ENCODE results near the gene SPATA25. TPM values are rescaled to one million over a fixed set of nuclear protein-coding genes. Genes with fewer than 3 reads are reported as not detected.

Gene SPATA25
- polyA plus RNA-seq, 1 donor = 17.3 TPM

DNA sequence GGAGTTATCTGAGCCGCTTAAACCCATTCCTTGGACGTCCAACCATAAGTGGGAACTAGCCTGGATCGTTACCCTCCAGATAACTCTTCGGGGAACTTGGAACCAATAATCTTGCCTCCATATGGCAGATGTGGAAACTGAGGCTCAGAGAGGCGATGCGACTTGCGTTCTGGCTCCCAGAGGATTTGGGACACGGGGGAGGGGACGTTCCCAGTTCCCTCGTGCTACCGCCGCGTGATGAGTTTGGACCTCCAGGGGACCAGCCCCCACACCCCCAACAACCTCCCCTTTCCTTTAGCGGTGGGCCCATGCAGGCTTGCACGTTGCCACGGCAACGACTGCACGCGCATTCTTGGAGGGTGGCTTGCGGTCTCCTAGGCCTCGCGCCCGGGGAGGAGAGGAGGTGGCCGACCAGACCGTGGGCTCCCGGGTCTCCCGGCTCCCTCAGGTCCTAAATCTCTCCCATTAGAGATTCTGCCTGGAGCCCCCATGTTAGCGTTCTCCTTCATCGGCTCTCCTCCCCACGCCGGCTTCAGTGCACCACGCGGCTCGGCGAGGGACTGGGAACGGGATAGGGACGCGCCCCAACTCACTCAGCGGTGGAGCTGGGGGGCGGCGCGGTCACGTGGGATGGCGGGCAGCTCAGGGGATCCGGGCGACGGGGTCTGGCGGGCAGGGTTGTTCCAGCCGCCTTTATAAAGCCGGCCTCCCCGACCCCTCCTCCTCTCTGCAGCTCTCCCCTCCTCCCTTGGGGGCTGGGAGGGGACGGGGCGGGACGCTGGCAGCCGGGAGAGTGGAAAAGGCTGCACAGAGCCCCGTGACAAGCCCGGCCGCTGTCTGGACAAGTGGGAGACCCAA is 24.3 kb upstream of the SPATA25 start, which contains the start of gene PLTP:
Gene PLTP, minus strand, starts transcription at position 670 of the 858 bp plus-strand sequence. CDS start 703 bp downstream, outside the sequence.
- peak within 1 kb of the TSS; percentile 43 for H3K27ac ChIP-seq (ENCODE audit: low read length)
- peak within 1 kb of the TSS; percentile 51 for H3K4me3 ChIP-seq (ENCODE audit: low read length)
- peaks cover 4% of the 10 kb centered on the region for H3K9me3 ChIP-seq (ENCODE audit: control insufficient read depth, low read depth, low read length)
- peaks cover 6% of the 10 kb centered on the region for H3K36me3 ChIP-seq (ENCODE audit: control insufficient read depth, insufficient read depth, low read length)
- DNase-seq = peak in 1 of 2 donors; percentile 59
- H3K27me3 ChIP-seq (ENCODE audit: control insufficient read depth, insufficient read depth, low read length) = no peaks in the 10 kb centered on the region
- no CpG with 5 or more reads among the region's 58 CpGs for WGBS (ENCODE audit: insufficient coverage, low lambda C conversion rate)
- peaks cover 21% of the 10 kb centered on the region for H3K4me1 ChIP-seq (ENCODE audit: control insufficient read depth, insufficient read depth, low read length)

DNA sequence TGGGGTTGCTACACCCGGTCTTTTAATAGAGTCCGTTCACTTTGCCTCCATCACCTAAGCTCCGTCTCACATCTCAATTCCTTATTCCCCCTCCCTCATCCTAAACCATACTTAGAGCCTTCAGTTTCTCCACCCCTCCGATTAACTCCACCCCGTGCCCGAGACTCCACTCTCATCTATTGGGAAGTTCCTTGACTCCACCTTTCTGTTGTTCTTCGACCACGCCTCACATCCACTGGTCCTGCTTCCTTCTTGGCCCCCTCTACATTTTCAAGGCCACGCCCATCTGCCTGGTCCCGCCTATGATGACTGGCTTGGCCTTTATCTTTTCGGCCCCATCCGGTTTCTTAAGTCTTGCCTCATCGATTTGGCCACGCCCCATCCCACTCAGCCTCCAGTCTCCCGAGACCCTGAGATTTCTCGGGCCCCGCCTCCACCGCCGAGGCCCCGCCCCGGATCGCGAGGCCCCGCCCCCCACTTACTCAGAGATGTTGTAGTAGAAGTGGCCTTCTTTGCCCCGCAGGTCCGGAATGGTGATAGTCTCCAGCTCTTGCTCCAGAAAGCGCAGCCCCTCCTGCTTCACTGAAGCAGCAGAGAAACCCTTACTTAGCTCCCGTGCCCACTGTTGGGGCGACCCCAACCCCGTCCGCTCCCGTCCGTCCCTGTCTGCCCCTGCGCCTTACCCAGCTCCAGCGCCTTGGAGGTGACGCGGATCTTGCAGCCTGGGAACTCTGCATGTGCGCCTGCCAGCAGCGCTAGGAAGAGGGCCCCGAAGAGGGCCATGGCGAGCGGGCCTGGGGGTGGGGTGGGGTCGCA is 23.5 kb upstream of the SPATA25 start:
- peaks cover 4% of the 10 kb centered on the region for H3K9me3 ChIP-seq (ENCODE audit: control insufficient read depth, low read depth, low read length)
- H3K27ac ChIP-seq (ENCODE audit: low read length) = peak overlapping the region; percentile 43
- peaks cover 21% of the 10 kb centered on the region for H3K4me1 ChIP-seq (ENCODE audit: control insufficient read depth, insufficient read depth, low read length)
- H3K36me3 ChIP-seq (ENCODE audit: control insufficient read depth, insufficient read depth, low read length) = peaks cover 9% of the 10 kb centered on the region
- 12% methylated on average over 6 of the region's 43 CpGs for WGBS (ENCODE audit: insufficient coverage, low lambda C conversion rate)
- H3K27me3 ChIP-seq (ENCODE audit: control insufficient read depth, insufficient read depth, low read length) = no peaks in the 10 kb centered on the region
- H3K4me3 ChIP-seq (ENCODE audit: low read length) = peak overlapping the region; percentile 51
- peak; percentile 97 to 99 for DNase-seq

DNA sequence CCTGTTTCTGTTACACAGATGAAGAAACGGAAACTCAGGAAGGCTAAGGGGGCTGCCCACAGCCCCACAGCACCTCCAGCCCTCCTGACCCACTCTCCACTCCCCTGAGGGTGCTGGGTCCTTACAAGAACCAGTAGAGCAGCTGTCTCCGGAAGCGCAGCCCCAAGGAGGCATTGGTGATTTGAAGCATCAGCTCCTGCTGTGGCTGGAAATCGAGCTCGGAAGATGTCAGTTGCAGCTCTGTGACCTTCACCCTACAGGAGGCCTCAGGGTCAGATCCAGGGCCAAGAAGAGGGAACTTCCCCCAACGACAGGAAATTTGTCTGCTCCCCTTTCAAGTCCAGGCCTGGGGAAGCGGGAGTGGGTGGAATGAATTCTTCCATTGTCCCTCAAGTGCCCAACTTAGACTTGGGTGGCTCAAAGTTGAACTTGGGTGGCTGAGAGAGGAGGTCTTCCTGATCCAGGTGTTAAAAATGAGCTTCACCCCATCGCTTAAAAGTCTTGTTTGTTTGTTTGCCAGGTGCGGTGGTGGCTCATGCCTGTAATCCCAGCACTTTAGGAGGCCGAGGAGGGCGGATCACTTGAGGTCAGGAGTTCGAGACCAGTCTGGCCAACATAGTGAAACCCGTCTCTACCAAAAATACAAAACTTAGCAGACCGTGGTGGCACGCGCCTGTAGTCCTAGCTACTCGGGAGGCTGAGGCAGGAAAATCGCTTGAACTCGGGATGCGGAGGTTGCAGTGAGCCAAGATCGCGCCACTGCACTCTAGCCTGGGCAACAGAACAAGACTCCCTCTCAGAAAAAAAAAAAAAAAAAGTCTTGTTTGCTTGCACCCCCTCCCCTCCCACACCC is 22.6 kb upstream of the SPATA25 start:
- H3K4me3 ChIP-seq (ENCODE audit: low read length) = no peak overlapping the region
- no CpG with 5 or more reads among the region's 22 CpGs for WGBS (ENCODE audit: insufficient coverage, low lambda C conversion rate)
- H3K9me3 ChIP-seq (ENCODE audit: control insufficient read depth, low read depth, low read length) = peaks cover 4% of the 10 kb centered on the region
- H3K4me1 ChIP-seq (ENCODE audit: control insufficient read depth, insufficient read depth, low read length) = peaks cover 21% of the 10 kb centered on the region
- no peak for DNase-seq
- H3K27me3 ChIP-seq (ENCODE audit: control insufficient read depth, insufficient read depth, low read length) = no peaks in the 10 kb centered on the region
- H3K36me3 ChIP-seq (ENCODE audit: control insufficient read depth, insufficient read depth, low read length) = peaks cover 9% of the 10 kb centered on the region
- peak overlapping the region; percentile 12 for H3K27ac ChIP-seq (ENCODE audit: low read length)

DNA sequence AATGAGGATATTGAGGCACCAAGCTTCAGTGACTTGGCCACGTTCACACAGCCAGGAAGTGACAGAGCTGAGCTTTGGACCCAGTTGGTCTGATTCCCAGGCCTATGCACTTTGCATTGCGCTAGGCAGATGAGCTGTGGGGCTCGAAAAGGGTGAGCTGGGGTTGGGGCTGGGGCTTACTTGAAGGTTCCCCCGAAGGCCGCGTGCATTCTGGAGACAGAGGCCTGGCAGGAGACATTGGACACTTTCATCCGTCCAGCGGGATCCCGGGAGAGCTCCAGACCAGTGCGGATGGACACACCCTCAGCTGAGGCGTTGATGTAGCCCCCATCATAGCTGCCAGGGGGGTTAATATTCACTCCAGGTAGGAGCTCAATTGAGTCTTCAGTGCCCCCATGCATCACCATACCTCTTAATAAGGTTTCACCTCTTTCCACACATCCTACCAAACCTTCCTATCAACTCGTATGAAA is 21.9 kb upstream of the SPATA25 start:
- Histone ChIP-seq H3K36me3 (ENCODE audit: control insufficient read depth, insufficient read depth, low read length) (peaks cover 9% of the 10 kb centered on the region), H3K9me3 (ENCODE audit: control insufficient read depth, low read depth, low read length) (peaks cover 4% of the 10 kb centered on the region), H3K4me3 (ENCODE audit: low read length) (no peak overlapping the region), H3K27ac (ENCODE audit: low read length) (no peak overlapping the region), H3K27me3 (ENCODE audit: control insufficient read depth, insufficient read depth, low read length) (no peaks in the 10 kb centered on the region), H3K4me1 (ENCODE audit: control insufficient read depth, insufficient read depth, low read length) (peaks cover 18% of the 10 kb centered on the region)
- no peak for DNase-seq
- WGBS (ENCODE audit: insufficient coverage, low lambda C conversion rate) = no CpG with 5 or more reads among the region's 12 CpGs

DNA sequence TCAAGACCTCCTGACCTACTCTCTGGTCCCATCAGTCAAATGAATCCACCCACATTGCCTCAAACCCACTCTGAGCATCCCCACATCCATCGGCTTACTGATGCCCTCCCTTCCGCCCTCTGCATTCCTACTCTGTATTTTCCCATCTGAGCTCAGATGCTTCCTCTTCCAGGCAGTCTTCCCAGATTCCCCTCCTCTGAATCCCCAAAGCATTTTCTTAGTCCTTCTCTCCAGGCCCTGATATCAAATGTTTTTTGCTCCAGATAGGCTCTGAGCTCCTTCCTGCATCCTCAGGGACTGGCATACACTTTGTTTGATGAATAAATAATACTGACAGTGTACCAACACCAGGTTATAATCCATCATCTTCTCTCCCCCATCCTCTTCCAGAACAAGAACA is 20.7 kb upstream of the SPATA25 start:
- Histone ChIP-seq H3K27ac (ENCODE audit: low read length) (no peak overlapping the region), H3K9me3 (ENCODE audit: control insufficient read depth, low read depth, low read length) (peaks cover 4% of the 10 kb centered on the region), H3K4me1 (ENCODE audit: control insufficient read depth, insufficient read depth, low read length) (peaks cover 17% of the 10 kb centered on the region), H3K4me3 (ENCODE audit: low read length) (no peak overlapping the region), H3K36me3 (ENCODE audit: control insufficient read depth, insufficient read depth, low read length) (peaks cover 9% of the 10 kb centered on the region), H3K27me3 (ENCODE audit: control insufficient read depth, insufficient read depth, low read length) (no peaks in the 10 kb centered on the region)
- DNase-seq = no peak
- WGBS (ENCODE audit: insufficient coverage, low lambda C conversion rate) = 100% methylated on average over 2 of the region's 2 CpGs

DNA sequence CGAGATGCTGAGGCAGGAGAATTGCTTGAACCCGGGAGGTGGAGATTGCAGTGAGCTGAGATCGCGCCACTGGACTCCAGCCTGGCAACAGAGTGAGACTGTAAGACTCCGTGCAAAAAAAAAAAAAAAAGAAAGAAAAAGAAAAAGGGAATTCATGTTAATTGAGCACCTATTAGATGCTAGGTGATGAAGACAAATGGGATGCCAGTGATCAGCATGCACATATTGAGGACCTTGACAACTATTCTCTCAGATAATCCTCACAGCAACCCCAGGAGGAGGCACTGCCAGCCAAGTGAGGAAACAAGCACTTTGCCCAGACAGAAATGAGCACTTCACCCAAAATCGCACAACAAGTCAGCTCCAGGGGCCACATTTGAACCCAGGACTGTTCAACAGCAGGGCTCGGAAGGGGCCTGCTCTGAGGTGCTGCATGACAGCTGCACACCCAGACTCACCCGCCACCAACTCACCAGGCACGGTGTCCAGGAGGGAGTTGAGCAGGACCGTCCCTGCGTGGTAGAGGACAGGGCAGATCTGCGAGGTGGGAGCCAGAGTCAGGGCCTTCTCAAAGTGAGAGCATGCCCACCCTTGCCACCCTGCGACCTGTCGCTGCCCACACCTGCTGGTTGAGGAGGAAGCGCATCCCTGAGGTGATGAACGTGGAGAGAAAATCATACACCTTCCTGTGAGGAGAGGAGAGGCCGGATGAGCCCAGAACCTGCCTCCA is 20.0 kb upstream of the SPATA25 start:
- Histone ChIP-seq H3K4me1 (ENCODE audit: control insufficient read depth, insufficient read depth, low read length) (peaks cover 14% of the 10 kb centered on the region), H3K4me3 (ENCODE audit: low read length) (no peak overlapping the region), H3K27ac (ENCODE audit: low read length) (no peak overlapping the region), H3K27me3 (ENCODE audit: control insufficient read depth, insufficient read depth, low read length) (no peaks in the 10 kb centered on the region), H3K36me3 (ENCODE audit: control insufficient read depth, insufficient read depth, low read length) (peaks cover 9% of the 10 kb centered on the region), H3K9me3 (ENCODE audit: control insufficient read depth, low read depth, low read length) (peaks cover 4% of the 10 kb centered on the region)
- WGBS (ENCODE audit: insufficient coverage, low lambda C conversion rate) = 100% methylated on average over 1 of the region's 17 CpGs
- DNase-seq = no peak

DNA sequence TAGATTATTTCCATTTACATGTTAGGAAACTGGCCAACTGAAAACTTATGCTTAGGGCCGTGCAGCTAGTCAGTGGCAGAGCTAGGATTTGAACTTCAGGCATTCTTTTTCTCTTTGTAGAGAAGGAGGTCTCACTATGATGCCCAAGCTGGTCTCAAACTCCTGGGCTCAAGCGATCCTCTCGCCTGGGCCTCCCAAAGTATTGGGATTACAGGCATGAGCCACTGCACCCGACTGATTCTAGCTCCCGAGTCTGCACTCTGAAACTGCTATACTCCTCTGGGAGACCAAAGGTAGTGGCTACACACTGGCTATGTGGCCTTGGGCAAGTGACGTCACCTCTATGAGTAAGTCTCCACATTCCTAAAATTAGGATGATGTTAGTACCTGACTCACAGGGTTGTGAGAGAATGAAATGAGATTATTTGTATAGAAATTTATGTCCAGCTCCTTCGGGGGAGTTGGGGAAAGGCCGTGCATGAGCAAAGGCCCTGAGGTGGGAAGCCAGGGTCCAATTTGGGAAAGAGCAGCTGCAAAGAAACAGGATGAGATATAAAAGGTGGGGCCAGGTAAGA is 18.2 kb upstream of the SPATA25 start:
- 92% methylated on average over 2 of the region's 8 CpGs for WGBS (ENCODE audit: insufficient coverage, low lambda C conversion rate)
- no peak overlapping the region for H3K4me3 ChIP-seq (ENCODE audit: low read length)
- no peak for DNase-seq
- H3K4me1 ChIP-seq (ENCODE audit: control insufficient read depth, insufficient read depth, low read length) = no peaks in the 10 kb centered on the region
- H3K27me3 ChIP-seq (ENCODE audit: control insufficient read depth, insufficient read depth, low read length) = no peaks in the 10 kb centered on the region
- H3K9me3 ChIP-seq (ENCODE audit: control insufficient read depth, low read depth, low read length) = no peaks in the 10 kb centered on the region
- no peak overlapping the region for H3K27ac ChIP-seq (ENCODE audit: low read length)
- peaks cover 12% of the 10 kb centered on the region for H3K36me3 ChIP-seq (ENCODE audit: control insufficient read depth, insufficient read depth, low read length)

DNA sequence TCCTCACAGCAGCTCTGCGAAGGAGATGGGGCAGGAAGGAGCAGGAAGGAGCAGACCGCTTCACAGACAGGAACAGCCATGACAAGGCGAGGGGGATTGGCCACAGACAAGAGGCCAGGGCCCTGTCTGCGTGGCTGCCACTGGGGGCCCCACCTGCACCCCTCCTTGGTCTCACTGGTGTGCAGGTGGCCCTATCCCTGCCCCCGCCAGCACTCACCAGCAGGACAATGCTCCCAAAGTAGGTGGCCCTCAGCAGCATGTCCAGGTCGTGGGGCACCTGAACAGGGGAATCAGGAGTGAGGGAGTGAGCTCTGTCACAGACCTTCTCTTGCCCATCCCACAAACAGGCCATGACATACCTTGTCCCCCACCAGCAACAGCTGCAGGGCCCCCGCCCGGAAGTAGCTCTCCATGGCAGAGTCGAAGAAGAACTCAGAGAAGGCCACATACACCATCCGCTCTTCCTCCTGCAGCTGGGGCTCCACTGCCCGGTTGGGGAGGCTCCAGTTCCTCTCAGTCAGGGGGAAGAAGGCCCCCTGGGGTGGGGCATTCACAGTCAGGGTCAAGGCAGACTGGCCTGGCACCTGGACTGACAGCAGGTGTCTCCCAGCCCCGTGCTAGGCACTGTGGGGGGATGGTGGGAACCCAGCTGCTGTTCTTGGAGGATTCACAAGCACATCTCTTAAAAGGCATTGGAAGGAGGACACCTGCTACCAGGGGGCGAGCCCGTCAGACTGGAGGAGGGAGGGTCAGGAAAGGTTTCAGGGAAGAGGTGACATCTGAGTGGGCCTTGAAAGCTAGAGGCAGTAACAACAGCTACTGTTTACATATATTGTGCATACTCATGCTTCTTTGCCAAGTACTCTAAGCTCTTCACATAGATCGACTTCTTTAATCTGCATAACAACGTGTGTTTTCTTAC is 17.4 kb upstream of the SPATA25 start:
- DNase-seq = no peak
- Histone ChIP-seq H3K4me1 (ENCODE audit: control insufficient read depth, insufficient read depth, low read length) (no peaks in the 10 kb centered on the region), H3K27ac (ENCODE audit: low read length) (no peak overlapping the region), H3K36me3 (ENCODE audit: control insufficient read depth, insufficient read depth, low read length) (peaks cover 16% of the 10 kb centered on the region), H3K4me3 (ENCODE audit: low read length) (no peak overlapping the region), H3K9me3 (ENCODE audit: control insufficient read depth, low read depth, low read length) (no peaks in the 10 kb centered on the region), H3K27me3 (ENCODE audit: control insufficient read depth, insufficient read depth, low read length) (no peaks in the 10 kb centered on the region)
- WGBS (ENCODE audit: insufficient coverage, low lambda C conversion rate) = 90% methylated on average over 2 of the region's 16 CpGs

Data from large intestine (tissue), 3 donors.